A549 (cell line): Measurements from ENCODE around the gene RTN4R. TPM values are rescaled to one million over a fixed set of nuclear protein-coding genes. Genes with fewer than 3 reads are reported as not detected.
"Not testable (repeated sequence)": the region's sequence is repeated elsewhere in the genome, so short reads cannot be mapped to it uniquely, and the experiment has no call there.

Experiments used
- ATAC-seq, 2 experiments: fragments of 200-7000 bp in 1 of 2; fragments of >200 bp in 1 of 2; cut with Nextera tagmentation in 1 of 2; cut with Tn5 transposase in 1 of 2; 3 replicates each; pipeline versions ENCODE4 v1.8.0 to v1.9.1; 2018 to 2020; ENCODE audit warnings: mild to moderate bottlenecking in 1 of 2, moderate library complexity in 1 of 2
- CTCF ChIA-PET: fragments of 300-600 bp; sonication (Branson Sonifier 250); formaldehyde crosslinking; extraction: SDS; loops from one replicate; lab custom pipeline; 2021; ENCODE audit warnings: antibody characterized with exemption, inconsistent platforms; lab: Yijun Ruan, JAX
- POLR2A ChIA-PET: fragments of 350-600 bp; formaldehyde crosslinking; extraction: SDS; loops from one replicate; lab custom pipeline; 2021; ENCODE audit warnings: antibody characterized with exemption, inconsistent platforms; lab: Yijun Ruan, JAX
- DNase-seq, 2 experiments: peaks; one replicate each; pipeline versions ENCODE4 v3.0.0 to v3.0.0-alpha.2; 2011 to 2016; ENCODE audit warnings: low read depth in 1 of 2, low spot score in 1 of 2
- FAIRE-seq: peaks from 2 replicates; lab custom pipeline; 2011; peaks lifted over from hg19 to GRCh38; lab: Jason Lieb, UNC
- H3K27ac ChIP-seq, 2 experiments: fragments of >200 bp; sonication (Bioruptor Twin); formaldehyde crosslinking; 3 replicates each; pipeline ENCODE4 v1.5.1; 2016 to 2017
- H3K4me1 ChIP-seq: fragments of >200 bp; sonication (Bioruptor Twin); formaldehyde crosslinking; 3 replicates; pipeline ENCODE4 v1.6.1; 2016
- H3K4me2 ChIP-seq: fragments of >200 bp; sonication (Bioruptor Twin); formaldehyde crosslinking; 3 replicates; pipeline ENCODE4 v1.6.1; 2016
- H3K4me3 ChIP-seq: fragments of >200 bp; sonication (Bioruptor Twin); formaldehyde crosslinking; 3 replicates; pipeline ENCODE4 v1.5.1; 2016
- H3K9me3 ChIP-seq: fragments of >200 bp; sonication (Bioruptor Twin); formaldehyde crosslinking; 3 replicates; pipeline ENCODE4 v1.6.1; 2016
- CHD2 ChIP-seq: fragments of 150-350 bp; IDR thresholded peaks from 2 replicates; pipeline ENCODE4 v1.6.1; 2014; ENCODE audit warnings: low read length; ENCODE audit not compliant: partially characterized antibody
- CTCF ChIP-seq: fragments of >200 bp; sonication (Bioruptor Twin); formaldehyde crosslinking; IDR thresholded peaks from 3 replicates; pipeline ENCODE4 v1.5.1; 2016
- EP300 ChIP-seq, 2 experiments: fragments of >200 bp; sonication (Bioruptor Twin); formaldehyde crosslinking; IDR thresholded peaks; 2 replicates in 1 of 2; 3 replicates in 1 of 2; pipeline ENCODE4 v1.6.1; 2016 to 2017
- ESRRA ChIP-seq: fragments of 150-350 bp; IDR thresholded peaks from 2 replicates; pipeline ENCODE4 v1.6.1; 2014; ENCODE audit warnings: mild to moderate bottlenecking, low read length, borderline replicate concordance
- FOSB ChIP-seq: fragments of 250-450 bp; sonication (Bioruptor Pico); IDR thresholded peaks from 2 replicates; pipeline ENCODE4 v1.5.0; 2020; ENCODE audit warnings: mild to moderate bottlenecking, moderate library complexity
- HDAC2 ChIP-seq: fragments of 200-600 bp; sonication (generic); IDR thresholded peaks from 2 replicates; pipeline ENCODE4 v1.6.1; 2016
- JUN ChIP-seq, 2 experiments: fragments of >200 bp; sonication (Bioruptor Twin); formaldehyde crosslinking; IDR thresholded peaks; 2 replicates in 1 of 2; 3 replicates in 1 of 2; pipeline ENCODE4 v1.6.1; 2016 to 2017
- KDM1A ChIP-seq: fragments of 200-600 bp; sonication (generic); IDR thresholded peaks from 2 replicates; pipeline ENCODE4 v1.6.1; 2016; ENCODE audit warnings: low read depth, mild to moderate bottlenecking
- KDM5A ChIP-seq: fragments of 200-600 bp; sonication (generic); IDR thresholded peaks from 2 replicates; pipeline ENCODE4 v1.6.1; 2016; ENCODE audit warnings: antibody characterized with exemption, mild to moderate bottlenecking
- MAZ ChIP-seq: fragments of 150-350 bp; IDR thresholded peaks from 2 replicates; pipeline ENCODE4 v1.6.1; 2014; ENCODE audit warnings: antibody characterized with exemption, low read depth, low read length, borderline replicate concordance
- MYC ChIP-seq: IDR thresholded peaks from 2 replicates; pipeline ENCODE4 v1.6.1; 2012; ENCODE audit warnings: mild to moderate bottlenecking, inconsistent platforms, low read length, improper control_type of control experiment, borderline replicate concordance
- NPAS2 ChIP-seq: fragments of 250-450 bp; sonication (Bioruptor Pico); IDR thresholded peaks from 2 replicates; pipeline ENCODE4 v1.8.0; 2022; ENCODE audit warnings: mild to moderate bottlenecking, moderate library complexity, borderline replicate concordance
- RARB ChIP-seq: fragments of 250-450 bp; sonication (Bioruptor Pico); IDR thresholded peaks from 2 replicates; pipeline ENCODE4 v1.8.0; 2021; ENCODE audit warnings: mild to moderate bottlenecking, moderate library complexity
- RCOR1 ChIP-seq: fragments of 150-350 bp; IDR thresholded peaks from 2 replicates; pipeline ENCODE4 v1.6.1; 2014; ENCODE audit warnings: antibody characterized with exemption, low read length, low read depth
- REST ChIP-seq: fragments of 200-600 bp; sonication (generic); IDR thresholded peaks from 2 replicates; pipeline ENCODE4 v1.6.1; 2016; ENCODE audit warnings: antibody characterized with exemption, mild to moderate bottlenecking, moderate library complexity
- RFX5 ChIP-seq: fragments of 450-650 bp; IDR thresholded peaks from 2 replicates; pipeline ENCODE4 v1.7.1; 2014; ENCODE audit warnings: antibody characterized with exemption, mild to moderate bottlenecking, moderate library complexity
- RNF2 ChIP-seq: fragments of 200-600 bp; sonication (generic); IDR thresholded peaks from 2 replicates; pipeline ENCODE4 v1.6.1; 2016; ENCODE audit warnings: low read depth, mild to moderate bottlenecking, antibody characterized with exemption, moderate library complexity, borderline replicate concordance
- USF2 ChIP-seq: fragments of 450-650 bp; IDR thresholded peaks from 2 replicates; pipeline ENCODE4 v1.6.1; 2014; ENCODE audit warnings: antibody characterized with exemption
- ZC3H11A ChIP-seq: fragments of 450-650 bp; IDR thresholded peaks from 2 replicates; pipeline ENCODE4 v1.6.1; 2014; ENCODE audit warnings: antibody characterized with exemption, mild to moderate bottlenecking
- ZNF302 ChIP-seq: fragments of 250-450 bp; sonication (Bioruptor Pico); IDR thresholded peaks from 2 replicates; pipeline ENCODE4 v1.9.0; 2021; ENCODE audit warnings: inconsistent platforms, mild to moderate bottlenecking, moderate library complexity
- WGBS: methylation state at CpG from one replicate; pipeline ENCODE4 v1.1.6; 2017; ENCODE audit errors: missing lambda C conversion rate; 5-methylcytosine and 5-hydroxymethylcytosine counted together
- polyA plus RNA-seq, 4 experiments: library from polyadenylated mRNA; depleted of rRNA in 3 of 4; stranded (reverse); fragments of >200 nt; fragmentation: RNase III in 1 of 4; extraction: RNeasy Plus Mini Kit Qiagen cat#74134 plus additional on column Dnase treatment in 1 of 4; gene quantifications; 2 replicates in 3 of 4; 3 replicates in 1 of 4; pipeline ENCODE4 v1.2.3, GENCODE V29; 2011 to 2017

The RTN4R gene
- polyA plus RNA-seq, 2 of the 4 experiments (the other 2 are of a cell fraction): 1.0 to 2.7 TPM

GRCh38 chr22:20290578-20291248 lies 22.6 kb upstream of the RTN4R start:
- no peak for DNase-seq
- H3K9me3 ChIP-seq: no peaks in the 10 kb centered on the region
- POLR2A ChIA-PET: no interaction called here
- H3K4me3 ChIP-seq: no peak overlapping the region
- no peak overlapping the region for H3K27ac ChIP-seq
- ATAC-seq: no peak
- TF ChIP-seq CTCF: no peak
- no peak for TF ChIP-seq JUN (IDR thresholded peaks at IDR 0.05)
- TF ChIP-seq RARB (CRISPR knock-in tag): no peak
- CTCF ChIA-PET: interaction anchor here (1.2 to 3.9 kb wide), 4 partner anchors 9 to 134 kb away, joined by 3 to 23 read pairs (median 4); no protein-coding TSS in a partner anchor
- H3K4me1 ChIP-seq: no peaks in the 10 kb centered on the region
- no peak overlapping the region for H3K4me2 ChIP-seq
- FAIRE-seq: no peak
- WGBS: 75% methylated on average over 3 of the region's 13 CpGs

DNA sequence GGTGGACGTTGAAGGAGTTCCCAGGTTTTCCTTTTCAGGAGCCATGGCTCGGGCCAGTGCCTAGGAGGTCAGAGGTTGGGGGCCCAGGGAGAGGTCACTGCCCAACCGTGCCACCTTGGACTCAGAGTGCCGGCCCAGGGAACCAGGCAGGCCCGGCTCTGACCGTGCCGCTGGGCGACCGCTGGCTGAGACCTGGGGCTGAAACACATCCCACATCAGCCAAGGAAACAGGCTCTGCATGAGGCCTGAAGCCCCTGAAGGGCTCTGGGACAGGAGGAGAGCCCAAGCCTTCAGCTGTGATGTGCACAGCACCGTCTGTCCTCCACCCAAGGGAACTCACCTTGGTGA lies 21.9 kb upstream of the RTN4R start:
- no peak for ATAC-seq
- CTCF ChIA-PET: interaction anchor here (1.2 to 3.9 kb wide), 2 partner anchors 28 to 133 kb away, joined by 3 to 23 read pairs; no protein-coding TSS in a partner anchor
- no peaks in the 10 kb centered on the region for H3K4me1 ChIP-seq
- no peak for DNase-seq
- H3K9me3 ChIP-seq: no peaks in the 10 kb centered on the region
- 80% methylated on average over 1 of the region's 10 CpGs for WGBS
- no peak overlapping the region for H3K4me2 ChIP-seq
- no peak for TF ChIP-seq USF2
- TF ChIP-seq REST: no peak
- TF ChIP-seq EP300 (IDR thresholded peaks at IDR 0.05): no peak
- no peak for TF ChIP-seq KDM5A
- no peak for TF ChIP-seq MYC
- TF ChIP-seq HDAC2: no peak
- TF ChIP-seq RCOR1: no peak
- TF ChIP-seq ZNF302 (CRISPR knock-in tag): no peak
- no peak for TF ChIP-seq ZC3H11A
- no peak for TF ChIP-seq KDM1A
- TF ChIP-seq NPAS2 (CRISPR knock-in tag): no peak
- no peak for TF ChIP-seq MAZ
- no peak for TF ChIP-seq FOSB (CRISPR knock-in tag)
- TF ChIP-seq CHD2: no peak
- no peak for TF ChIP-seq ESRRA
- TF ChIP-seq RNF2: no peak
- TF ChIP-seq RFX5: no peak
- no peak overlapping the region for H3K4me3 ChIP-seq
- POLR2A ChIA-PET: no interaction called here
- no peak overlapping the region for H3K27ac ChIP-seq
- no peak for FAIRE-seq

GRCh38 chr22:20289182-20290044 lies 21.3 kb upstream of the RTN4R start:
- H3K4me1 ChIP-seq, FAIRE-seq, H3K27ac ChIP-seq, DNase-seq, H3K4me2 ChIP-seq, H3K4me3 ChIP-seq, H3K9me3 ChIP-seq, POLR2A ChIA-PET, ATAC-seq: not testable (repeated sequence)
- WGBS: 67% methylated on average over 12 of the region's 23 CpGs
- CTCF ChIA-PET: interaction anchor here (1.2 to 6.9 kb wide), 3 partner anchors 28 to 135 kb away, joined by 3 to 92 read pairs (median 23); no protein-coding TSS in a partner anchor

DNA sequence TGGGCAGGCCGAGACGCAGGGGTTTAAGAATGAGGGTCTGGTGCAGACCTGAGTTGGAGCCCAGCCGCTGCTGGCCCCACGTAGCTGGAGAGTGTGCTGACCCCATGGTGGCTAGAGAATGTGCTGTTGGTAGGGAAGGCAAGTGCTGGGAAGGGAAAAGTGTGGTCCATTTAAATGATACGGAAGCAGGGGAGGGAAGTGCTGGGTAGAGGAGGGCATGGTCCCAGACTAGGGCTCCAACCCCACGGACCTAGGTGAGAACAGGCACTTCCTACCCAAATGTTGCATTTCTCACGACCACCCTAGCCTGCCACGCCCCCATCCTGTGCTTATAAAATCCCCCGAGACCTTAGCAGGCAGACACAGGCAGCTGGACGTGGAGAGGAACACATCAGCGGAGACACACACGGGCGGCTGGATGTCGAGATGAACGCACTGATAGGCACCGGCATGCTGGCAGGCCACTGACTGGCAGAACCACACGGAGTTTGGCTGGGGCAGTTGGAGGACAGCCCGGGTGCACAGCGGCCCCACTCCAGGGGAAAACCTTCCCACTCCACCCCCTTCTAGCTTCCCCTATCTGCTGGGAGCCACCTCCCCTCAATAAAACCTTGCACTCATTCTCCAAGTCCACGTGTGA lies 18.8 kb upstream of the RTN4R start:
- POLR2A ChIA-PET, ATAC-seq, H3K9me3 ChIP-seq, H3K4me3 ChIP-seq, FAIRE-seq, H3K4me1 ChIP-seq, H3K27ac ChIP-seq, DNase-seq, H3K4me2 ChIP-seq: not testable (repeated sequence)
- CTCF ChIA-PET: interaction anchor here (1.1 to 6.9 kb wide), 4 partner anchors 9 to 132 kb away, joined by 8 to 92 read pairs (median 17); no protein-coding TSS in a partner anchor
- WGBS: 49% methylated on average over 10 of the region's 20 CpGs
